PC-9 (cell line): Measurements from ENCODE around the gene CGN. TPM values are rescaled to one million over a fixed set of nuclear protein-coding genes. Genes with fewer than 3 reads are reported as not detected.

ENCODE experiments used
- BruUV-seq: library from RNA; stranded (reverse); fragments of 400-500 nt; replicated peaks from 2 replicates; lab custom pipeline; 2021; lab: Mats Ljungman, UMichigan
- CTCF ChIA-PET: fragments of 300-600 bp; sonication (Branson Sonifier 250); formaldehyde crosslinking; loops from one replicate; lab custom pipeline; 2022; ENCODE audit warnings: antibody characterized with exemption; lab: Charles Lee
- POLR2A ChIA-PET: fragments of 300-600 bp; sonication (Branson Sonifier 250); formaldehyde crosslinking; loops from one replicate; lab custom pipeline; 2022; ENCODE audit warnings: antibody characterized with exemption; ENCODE audit not compliant: unreplicated experiment; lab: Charles Lee
- DNase-seq, 2 experiments: peaks; one replicate each; pipeline versions ENCODE4 v3.0.0 to v3.0.0-alpha.2; 2015 to 2022; ENCODE audit warnings: mixed read lengths in 1 of 2
- H2AFZ ChIP-seq: fragments of 200-600 bp; sonication (generic); 2 replicates; pipeline ENCODE4 v1.8.1; 2017; ENCODE audit warnings: antibody characterized with exemption
- H3F3A ChIP-seq: fragments of 200-600 bp; sonication (generic); 2 replicates; pipeline ENCODE4 v1.8.1; 2017; ENCODE audit warnings: antibody characterized with exemption, mild to moderate bottlenecking, low read depth; ENCODE audit not compliant: insufficient read depth
- H3K27ac ChIP-seq: fragments of 200-600 bp; sonication (generic); 2 replicates; pipeline ENCODE4 v1.6.1; 2016; ENCODE audit warnings: mixed run types
- H3K27me3 ChIP-seq: fragments of 200-600 bp; sonication (generic); 2 replicates; pipeline ENCODE4 v1.6.1; 2016; ENCODE audit warnings: low read depth, mixed run types; ENCODE audit not compliant: insufficient read depth
- H3K36me3 ChIP-seq: fragments of 200-600 bp; sonication (generic); 2 replicates; pipeline ENCODE4 v1.6.1; 2016; ENCODE audit warnings: low read depth, mixed run types
- H3K4me1 ChIP-seq: fragments of 200-600 bp; sonication (generic); replicated peaks from 2 replicates; pipeline ENCODE4 v1.6.1; 2016; ENCODE audit warnings: mixed run types; ENCODE audit not compliant: insufficient read depth
- H3K4me2 ChIP-seq: fragments of 200-600 bp; sonication (generic); 2 replicates; pipeline ENCODE4 v1.6.1; 2017; ENCODE audit warnings: mixed run types
- H3K4me3 ChIP-seq: fragments of 200-600 bp; sonication (generic); 2 replicates; pipeline ENCODE4 v1.6.1; 2016; ENCODE audit warnings: mixed run types
- H3K79me2 ChIP-seq: fragments of 200-600 bp; sonication (generic); 2 replicates; pipeline ENCODE4 v1.6.1; 2017; ENCODE audit warnings: low read depth, mixed run types
- H3K9me2 ChIP-seq: fragments of 200-600 bp; sonication (generic); 2 replicates; pipeline ENCODE4 v1.8.1; 2017; ENCODE audit warnings: mild to moderate bottlenecking; ENCODE audit not compliant: insufficient read depth
- H3K9me3 ChIP-seq: fragments of 200-600 bp; sonication (generic); 2 replicates; pipeline ENCODE4 v1.8.1; 2016; ENCODE audit warnings: low read depth; ENCODE audit not compliant: insufficient read depth
- H4K20me1 ChIP-seq: fragments of 200-600 bp; sonication (generic); 2 replicates; pipeline ENCODE4 v1.8.1; 2017; ENCODE audit not compliant: insufficient read depth
- CTCF ChIP-seq: fragments of 200-600 bp; sonication (generic); conservative IDR thresholded peaks from 2 replicates; pipeline ENCODE4 v1.6.1; 2017; ENCODE audit warnings: mixed run types, antibody characterized with exemption, mild to moderate bottlenecking, moderate library complexity
- EZH2 ChIP-seq: fragments of 200-600 bp; sonication (generic); IDR thresholded peaks from 2 replicates; pipeline ENCODE4 v1.8.0; 2017; ENCODE audit warnings: antibody characterized with exemption, low read depth
- intact Hi-C: fragments of 100-400 bp; cut with micrococcal nuclease; formaldehyde crosslinking; loops from one replicate; pipeline ENCODE4 v1.10.0; 2022; ENCODE audit not compliant: unreplicated experiment
- total RNA-seq: library from RNA; stranded (reverse); gene quantifications from 2 replicates; pipeline ENCODE4 v1.2.3, GENCODE V29; 2021

CGN gene
- total RNA-seq, 1 experiment from 2014 or later, result 30.3 TPM

- Histone ChIP-seq H3K27ac (peak within 1 kb of the TSS; percentile 95), H3K4me1 (peaks cover 60% of the 10 kb centered on the region), H4K20me1 (peaks cover 29% of the 10 kb centered on the region), H3K4me2 (peak within 1 kb of the TSS; percentile 73), H3K27me3 (no peaks in the 10 kb centered on the region), H3K36me3 (peaks cover 20% of the 10 kb centered on the region), H3K9me3 (no peaks in the 10 kb centered on the region), H3K79me2 (peaks cover 59% of the 10 kb centered on the region), H3K9me2 (no peaks in the 10 kb centered on the region), H3K4me3 (peak within 1 kb of the TSS; percentile 92), H2AFZ (no peak within 1 kb of the TSS), H3F3A (peaks cover 46% of the 10 kb centered on the region)
- CTCF ChIA-PET, result interaction anchor here (0.5 to 0.8 kb wide), 6 partner anchors 26 to 296 kb away, joined by 3 to 6 read pairs (median 4); no protein-coding TSS in a partner anchor
- intact Hi-C loops, result loop anchor here (1.0 to 10.0 kb wide), 3 partner anchors 81 to 346 kb away; partner anchors contain the start of genes PIP5K1A, POGZ and VPS72
- peak; percentile 85 to 95 for DNase-seq
- POLR2A ChIA-PET, result interaction anchor here (0.6 to 1.5 kb wide), 23 partner anchors 9 to 622 kb away, joined by 3 to 31 read pairs (median 5); partner anchors contain the start of gene POGZ
- TF ChIP-seq EZH2, result no peak
- TF ChIP-seq CTCF, result no peak
- BruUV-seq, result TSS peak; percentile 43
These were observed 29.1 kb downstream of the CGN start, which contains the start of gene TUFT1 for GRCh38 chr1:151540021-151540981. TSS of gene TUFT1 (plus strand) at chr1:151540309. CDS start at chr1:151540367, 58 bp downstream.

GRCh38 chr1:151540982-151541377 lies 29.8 kb downstream of the CGN start:
- Histone ChIP-seq H3K4me3 (peak overlapping the region; percentile 92), H3K27ac (peak overlapping the region; percentile 95), H4K20me1 (peaks cover 29% of the 10 kb centered on the region), H3K9me3 (no peaks in the 10 kb centered on the region), H3F3A (peaks cover 52% of the 10 kb centered on the region), H3K9me2 (no peaks in the 10 kb centered on the region), H2AFZ (no peak overlapping the region), H3K4me1 (peaks cover 67% of the 10 kb centered on the region), H3K36me3 (peaks cover 25% of the 10 kb centered on the region), H3K79me2 (peaks cover 66% of the 10 kb centered on the region), H3K27me3 (no peaks in the 10 kb centered on the region), H3K4me2 (peak overlapping the region; percentile 73)
- intact Hi-C loops, result loop anchor here (1.0 to 10.0 kb wide), 3 partner anchors 82 to 346 kb away; partner anchors contain the start of genes PIP5K1A, POGZ and VPS72
- POLR2A ChIA-PET, result interaction anchor here (0.6 to 0.8 kb wide), 9 partner anchors 12 to 621 kb away, joined by 3 to 8 read pairs (median 5); no protein-coding TSS in a partner anchor
- BruUV-seq, result no TSS peak
- TF ChIP-seq EZH2 (no peak), CTCF (no peak)
- CTCF ChIA-PET, result no interaction called here
- DNase-seq, result peak in 1 of 2 experiments; percentile 22

GRCh38 chr1:151541752-151542151 lies 30.6 kb downstream of the CGN start:
- H3K27me3 ChIP-seq, result no peaks in the 10 kb centered on the region
- intact Hi-C loops, result loop anchor here (2.0 to 10.0 kb wide), 2 partner anchors 295 to 347 kb away; partner anchors contain the start of genes PIP5K1A and VPS72
- BruUV-seq, result no TSS peak
- peak overlapping the region; percentile 92 for H3K4me3 ChIP-seq
- ChIA-PET POLR2A (interaction anchor here (0.5 to 0.7 kb wide), 3 partner anchors 44 to 1096 kb away, joined by 4 to 5 read pairs (median 4); no protein-coding TSS in a partner anchor), CTCF (interaction anchor here (0.6 to 0.7 kb wide), 2 partner anchors 19 to 205 kb away, joined by 7 to 9 read pairs; no protein-coding TSS in a partner anchor)
- H3K36me3 ChIP-seq, result peaks cover 27% of the 10 kb centered on the region
- H3K4me2 ChIP-seq, result peak overlapping the region; percentile 73
- peaks cover 53% of the 10 kb centered on the region for H3F3A ChIP-seq
- no peak for DNase-seq
- H3K9me3 ChIP-seq, result no peaks in the 10 kb centered on the region
- no peak overlapping the region for H2AFZ ChIP-seq
- H3K79me2 ChIP-seq, result peaks cover 74% of the 10 kb centered on the region
- no peaks in the 10 kb centered on the region for H3K9me2 ChIP-seq
- TF ChIP-seq CTCF (no peak), EZH2 (no peak)
- H3K4me1 ChIP-seq, result peaks cover 67% of the 10 kb centered on the region
- peaks cover 29% of the 10 kb centered on the region for H4K20me1 ChIP-seq
- H3K27ac ChIP-seq, result peak overlapping the region; percentile 95
